Skin of body (tissue), 2 donors: ENCODE data around the gene POLR2J3. TPM values are rescaled to one million over a fixed set of nuclear protein-coding genes. Genes with fewer than 3 reads are reported as not detected.
"Not testable (repeated sequence)": the region's sequence is repeated elsewhere in the genome, so short reads cannot be mapped to it uniquely, and the experiment has no call there.

Source experiments
- DNase-seq: peaks from one replicate; lab custom pipeline; 2025; lab: John Stamatoyannopoulos, UW
- total RNA-seq: library from RNA; depleted of rRNA; stranded (reverse); fragments of >200 nt; gene quantifications from one replicate; pipeline ENCODE4 v1.2.3, GENCODE V29; 2014

Gene POLR2J3
- total RNA-seq, result 27.6 TPM

GRCh38 chr7:102572261-102573239 is at the start of gene POLR2J3:
Gene POLR2J3 (minus strand): TSS chr7:102572583. CDS start chr7:102572521, 62 bp downstream.
- DNase-seq, result not testable (repeated sequence)

GRCh38 chr7:102618122-102618521 is 45.7 kb upstream of the POLR2J3 start:
- not testable (repeated sequence) for DNase-seq

- DNase-seq, result not testable (repeated sequence)
Observed at GRCh38 chr7:102616507-102617125, 44.2 kb upstream of the POLR2J3 start, which contains the start of gene RASA4. Gene RASA4 (minus strand): TSS chr7:102616756. CDS start chr7:102616689, 67 bp downstream.

GRCh38 chr7:102615930-102616329 is 43.5 kb upstream of the POLR2J3 start:
- DNase-seq, result not testable (repeated sequence)

- not testable (repeated sequence) for DNase-seq
Observed at GRCh38 chr7:102614873-102615272, 42.5 kb upstream of the POLR2J3 start.

- DNase-seq, result not testable (repeated sequence)
Observed at GRCh38 chr7:102614346-102614697, 41.9 kb upstream of the POLR2J3 start.

GRCh38 chr7:102613575-102614345 is 41.4 kb upstream of the POLR2J3 start:
- not testable (repeated sequence) for DNase-seq

- DNase-seq, result not testable (repeated sequence)
Observed at GRCh38 chr7:102611675-102612325, 39.4 kb upstream of the POLR2J3 start.

GRCh38 chr7:102611013-102611674 is 38.8 kb upstream of the POLR2J3 start:
- not testable (repeated sequence) for DNase-seq

- DNase-seq, result not testable (repeated sequence)
Observed at GRCh38 chr7:102610441-102610840, 38.1 kb upstream of the POLR2J3 start.

- not testable (repeated sequence) for DNase-seq
Observed at GRCh38 chr7:102609734-102610133, 37.4 kb upstream of the POLR2J3 start.

- DNase-seq, result not testable (repeated sequence)
Observed at GRCh38 chr7:102606848-102607247, 34.5 kb upstream of the POLR2J3 start.

GRCh38 chr7:102604431-102605145 is 32.2 kb upstream of the POLR2J3 start:
- DNase-seq, result not testable (repeated sequence)

GRCh38 chr7:102602317-102602716 is 29.9 kb upstream of the POLR2J3 start:
- DNase-seq, result not testable (repeated sequence)

GRCh38 chr7:102599699-102600098 is 27.3 kb upstream of the POLR2J3 start:
- DNase-seq, result not testable (repeated sequence)

- DNase-seq, result not testable (repeated sequence)
Observed at GRCh38 chr7:102596036-102596435, 23.7 kb upstream of the POLR2J3 start.

- not testable (repeated sequence) for DNase-seq
Observed at GRCh38 chr7:102593637-102594334, 21.4 kb upstream of the POLR2J3 start.

- DNase-seq, result not testable (repeated sequence)
Observed at GRCh38 chr7:102592477-102593019, 20.2 kb upstream of the POLR2J3 start.

GRCh38 chr7:102589857-102590256 is 17.5 kb upstream of the POLR2J3 start:
- DNase-seq, result not testable (repeated sequence)
